ENCODE data around the gene PDPK1. TPM values are rescaled to one million over a fixed set of nuclear protein-coding genes. Genes with fewer than 3 reads are reported as not detected.

Gene PDPK1
- total RNA-seq = 19.9 and 28.1 TPM in 2 replicates

DNA sequence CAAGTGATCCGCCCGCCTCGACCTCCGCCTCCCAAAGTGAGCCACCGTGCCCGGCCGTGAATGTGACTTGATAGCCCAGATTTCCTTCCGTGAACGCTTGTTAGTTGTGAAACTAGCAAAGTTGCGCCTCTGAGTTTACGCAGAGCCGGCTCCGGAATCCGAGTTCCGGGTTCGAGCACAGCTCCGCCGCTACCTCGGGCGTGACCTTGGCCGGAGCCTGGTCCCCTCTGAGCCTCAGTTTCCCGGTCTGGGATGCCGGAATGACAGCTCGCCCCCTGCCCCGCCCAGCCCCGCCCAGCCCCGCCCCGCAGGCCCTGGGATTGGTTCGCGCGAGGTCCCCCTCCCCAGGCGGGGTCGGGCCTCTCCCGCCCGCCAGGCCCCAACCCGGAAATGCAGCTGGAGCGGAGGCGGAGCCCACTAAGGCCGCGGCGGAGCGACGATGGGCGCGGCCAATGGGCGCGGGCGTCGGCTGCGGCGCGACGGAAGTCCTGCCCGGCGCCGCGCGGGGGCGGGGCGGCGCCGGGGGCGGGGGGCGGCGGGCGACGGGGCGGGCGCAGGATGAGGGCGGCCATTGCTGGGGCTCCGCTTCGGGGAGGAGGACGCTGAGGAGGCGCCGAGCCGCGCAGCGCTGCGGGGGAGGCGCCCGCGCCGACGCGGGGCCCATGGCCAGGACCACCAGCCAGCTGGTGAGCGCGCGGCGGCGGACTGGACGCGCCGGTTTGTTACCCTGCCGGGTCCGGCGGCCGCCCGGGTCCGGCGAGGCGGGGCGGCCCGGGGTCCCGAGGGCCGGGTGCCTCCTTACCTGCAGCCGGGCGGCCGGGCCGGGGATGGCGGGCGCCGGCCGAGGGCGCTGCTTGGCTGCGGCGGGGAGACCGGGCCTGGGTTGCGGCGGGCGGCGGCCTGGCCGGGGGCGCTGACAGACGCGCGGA is at the start of gene PDPK1:
Gene PDPK1 (plus strand): TSS at position 571 of the 929 bp plus-strand sequence. CDS start 92 bp downstream, at position 663.

DNA sequence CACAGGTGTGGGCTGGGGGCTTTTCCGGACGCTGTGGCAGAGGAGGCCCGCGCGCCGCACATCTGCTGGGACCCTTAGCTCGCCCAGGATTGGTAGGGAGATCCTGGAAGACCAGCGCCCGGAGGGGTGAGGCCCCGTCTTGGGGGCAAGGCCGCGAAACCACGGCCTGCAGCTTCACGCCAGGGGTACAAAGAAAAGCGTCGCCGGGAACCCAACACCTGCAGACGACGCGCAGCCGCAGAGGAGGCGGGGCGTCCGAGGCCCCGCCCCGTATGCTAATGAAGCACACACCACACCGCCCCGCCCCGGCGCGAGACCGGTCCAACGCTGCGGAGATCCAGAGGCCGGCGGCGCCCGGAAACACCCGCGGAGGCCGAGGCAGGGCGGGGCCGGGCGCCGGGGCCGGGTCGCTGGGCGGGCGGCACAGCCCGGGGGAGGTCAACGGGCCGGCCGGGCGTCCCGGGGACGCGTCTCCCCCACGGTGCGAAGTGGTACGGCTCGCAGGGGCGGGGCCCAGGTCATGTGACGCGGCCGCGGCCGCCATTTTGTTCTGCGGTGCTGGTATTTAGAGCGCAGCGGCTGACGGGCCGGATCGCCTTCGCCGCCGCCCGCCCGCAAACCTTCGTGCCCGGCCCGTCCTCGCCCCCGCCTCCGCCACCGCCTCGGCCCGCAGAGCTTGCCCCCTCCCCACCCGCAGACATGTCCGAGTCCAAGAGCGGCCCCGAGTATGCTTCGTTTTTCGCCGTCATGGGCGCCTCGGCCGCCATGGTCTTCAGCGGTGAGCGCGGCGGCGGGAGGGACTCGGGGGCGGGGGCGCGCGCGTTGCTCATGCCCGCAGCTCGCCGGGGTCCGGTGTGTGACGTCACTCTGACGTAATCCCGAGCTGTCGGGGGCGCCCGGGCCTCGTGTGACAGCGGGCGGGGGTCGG is 24.2 kb upstream of the PDPK1 start, which contains the start of gene ATP6V0C:
Gene ATP6V0C (plus strand): TSS at position 548 of the 928 bp plus-strand sequence. CDS start 152 bp downstream, at position 700.

DNA sequence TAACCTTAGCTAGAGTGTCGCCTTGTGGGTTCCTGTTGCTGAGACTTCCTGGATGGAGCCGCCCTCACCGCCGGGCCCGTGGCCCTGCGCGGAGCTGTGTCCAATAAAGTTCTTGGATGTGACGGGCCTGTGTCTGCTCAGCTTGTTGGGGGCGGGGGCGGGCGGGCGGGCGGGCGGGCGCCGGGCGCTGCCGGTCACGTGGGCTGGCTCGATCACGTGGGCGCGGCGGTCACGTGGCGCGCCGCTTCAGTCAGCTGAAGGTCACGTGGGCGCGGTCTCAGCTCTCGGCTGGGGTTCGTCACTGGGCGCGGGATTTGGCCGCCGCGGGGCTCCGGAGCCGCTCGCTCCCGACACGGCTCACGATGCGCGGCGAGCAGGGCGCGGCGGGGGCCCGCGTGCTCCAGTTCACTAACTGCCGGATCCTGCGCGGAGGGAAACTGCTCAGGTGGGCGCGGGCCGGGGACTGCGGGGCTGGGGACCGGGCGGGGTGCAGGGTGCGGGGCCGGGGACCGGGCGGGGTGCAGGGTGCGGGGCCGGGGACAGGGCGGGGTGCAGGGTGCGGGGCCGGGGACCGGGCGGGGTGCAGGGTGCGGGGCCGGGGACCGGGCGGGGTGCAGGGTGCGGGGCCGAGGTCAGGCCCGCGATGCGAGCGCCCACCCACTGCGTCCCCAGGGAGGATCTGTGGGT is 17.6 kb upstream of the PDPK1 start, which contains the start of gene AMDHD2:
Gene AMDHD2 (plus strand): TSS at position 275 of the 687 bp plus-strand sequence. CDS start 88 bp downstream, at position 363.

DNA sequence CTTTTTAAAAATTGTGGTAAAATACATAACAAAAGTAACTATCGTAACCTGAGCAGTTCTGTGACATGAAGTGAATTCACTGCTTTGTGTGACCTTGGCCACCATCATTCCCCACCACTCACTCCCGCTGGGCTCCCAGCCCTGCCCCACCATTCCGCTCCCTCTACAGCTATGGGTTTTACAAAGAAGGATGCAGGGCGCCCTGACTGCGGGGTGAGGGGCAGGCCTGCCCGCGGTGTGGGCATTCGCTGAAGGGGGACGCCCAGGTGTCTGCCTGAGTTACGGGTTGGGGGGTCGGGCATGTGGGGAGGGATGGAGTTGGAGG is 6.5 kb upstream of the PDPK1 start, which contains the start of gene CEMP1:
Gene CEMP1 (minus strand): TSS at position 38 of the 325 bp plus-strand sequence. CDS start 335 bp downstream, outside the sequence.

Other genes with a start within 250 kb of the PDPK1 start
- 1.2 and 2.3 TPM in 2 replicates for gene ABCA3, start 197.3 kb upstream of the PDPK1 start, total RNA-seq
- gene CCNF, start 108.6 kb upstream of the PDPK1 start, total RNA-seq = 5.1 and 24.0 TPM in 2 replicates
- gene TEDC2, start 77.9 kb upstream of the PDPK1 start, total RNA-seq = 1.5 and 6.3 TPM in 2 replicates
- 1.5 and 5.3 TPM in 2 replicates for gene NTN3, start 66.7 kb upstream of the PDPK1 start, total RNA-seq
- 16.9 and 23.3 TPM in 2 replicates for gene TBC1D24, start 62.9 kb upstream of the PDPK1 start, total RNA-seq
- gene ATP6V0C, start 24.1 kb upstream of the PDPK1 start, total RNA-seq = 14.1 TPM in 2 replicates
- gene AMDHD2, start 17.6 kb upstream of the PDPK1 start, total RNA-seq = 75.0 and 116 TPM in 2 replicates
- 0.66 TPM in 1 of 2 replicates, not detected in the other for gene CEMP1, start 6.6 kb upstream of the PDPK1 start, total RNA-seq
- gene KCTD5, start 144.5 kb downstream of the PDPK1 start, total RNA-seq = 17.6 and 25.6 TPM in 2 replicates
- 0.58 and 1.3 TPM in 2 replicates for gene PRSS27, start 182.2 kb downstream of the PDPK1 start, total RNA-seq
- gene SRRM2, start 214.6 kb downstream of the PDPK1 start, total RNA-seq = 71.9 and 83.0 TPM in 2 replicates
- gene ELOB, start 239.3 kb downstream of the PDPK1 start, total RNA-seq = 303 and 308 TPM in 2 replicates
- not detected in 2 replicates for gene PRSS33, start 249.5 kb downstream of the PDPK1 start, total RNA-seq